Esophagus squamous epithelium (tissue), 4 donors: ENCODE results near the gene DCBLD2.

Experiments
- POLR2A ChIP-seq, 4 donors: fragments of 450-650 bp; IDR thresholded peaks; one replicate each; pipeline ENCODE4 v1.6.1; 2017; ENCODE audit warnings: antibody characterized with exemption in 4 of 4, mild to moderate bottlenecking in 4 of 4, moderate library complexity in 3 of 4
- TF ChIP-seq, protein P1 (sequence below), 6 experiments: fragments of 450-650 bp in 4 of 6; fragments of 200-600 bp in 2 of 6; sonication (generic) in 2 of 6; IDR thresholded peaks; one replicate each; pipeline ENCODE4 v1.5.1; 2016 to 2019; ENCODE audit warnings: antibody characterized with exemption in 6 of 6, mild to moderate bottlenecking in 4 of 6, moderate library complexity in 4 of 6

DNA sequence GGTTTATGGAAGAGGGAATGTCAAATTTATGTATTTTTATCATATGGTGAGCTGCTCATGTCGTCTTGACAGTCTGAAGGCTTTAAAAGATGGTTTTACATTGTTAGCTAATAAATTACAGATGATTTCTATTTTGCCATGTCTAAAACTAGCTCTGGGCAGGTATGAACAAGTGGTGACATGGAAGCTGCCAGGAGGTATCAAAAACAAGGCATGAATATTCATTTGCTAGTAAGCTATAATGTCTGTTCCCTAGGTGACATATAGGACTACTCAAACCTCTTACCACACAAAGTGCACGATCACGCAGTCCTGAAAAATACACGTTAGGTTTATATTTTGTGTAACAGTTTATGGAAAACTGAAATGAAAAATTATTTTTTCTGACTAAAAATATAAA, 103.6 kb downstream of the DCBLD2 start:
- TF ChIP-seq POLR2A (IDR thresholded peaks at IDR 0.05): no peak
- TF ChIP-seq, protein P1, sequence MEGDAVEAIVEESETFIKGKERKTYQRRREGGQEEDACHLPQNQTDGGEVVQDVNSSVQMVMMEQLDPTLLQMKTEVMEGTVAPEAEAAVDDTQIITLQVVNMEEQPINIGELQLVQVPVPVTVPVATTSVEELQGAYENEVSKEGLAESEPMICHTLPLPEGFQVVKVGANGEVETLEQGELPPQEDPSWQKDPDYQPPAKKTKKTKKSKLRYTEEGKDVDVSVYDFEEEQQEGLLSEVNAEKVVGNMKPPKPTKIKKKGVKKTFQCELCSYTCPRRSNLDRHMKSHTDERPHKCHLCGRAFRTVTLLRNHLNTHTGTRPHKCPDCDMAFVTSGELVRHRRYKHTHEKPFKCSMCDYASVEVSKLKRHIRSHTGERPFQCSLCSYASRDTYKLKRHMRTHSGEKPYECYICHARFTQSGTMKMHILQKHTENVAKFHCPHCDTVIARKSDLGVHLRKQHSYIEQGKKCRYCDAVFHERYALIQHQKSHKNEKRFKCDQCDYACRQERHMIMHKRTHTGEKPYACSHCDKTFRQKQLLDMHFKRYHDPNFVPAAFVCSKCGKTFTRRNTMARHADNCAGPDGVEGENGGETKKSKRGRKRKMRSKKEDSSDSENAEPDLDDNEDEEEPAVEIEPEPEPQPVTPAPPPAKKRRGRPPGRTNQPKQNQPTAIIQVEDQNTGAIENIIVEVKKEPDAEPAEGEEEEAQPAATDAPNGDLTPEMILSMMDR (IDR thresholded peaks at IDR 0.05): no peak
